ENCODE measurements around the gene OR7A5. TPM values are rescaled to one million over a fixed set of nuclear protein-coding genes. Genes with fewer than 3 reads are reported as not detected.
"Not testable (repeated sequence)": the region's sequence is repeated elsewhere in the genome, so short reads cannot be mapped to it uniquely, and the experiment has no call there.

Gene OR7A5
- polyA plus RNA-seq, 1 of the 3 experiments (the other 2 are of a cell fraction), result not detected

DNA sequence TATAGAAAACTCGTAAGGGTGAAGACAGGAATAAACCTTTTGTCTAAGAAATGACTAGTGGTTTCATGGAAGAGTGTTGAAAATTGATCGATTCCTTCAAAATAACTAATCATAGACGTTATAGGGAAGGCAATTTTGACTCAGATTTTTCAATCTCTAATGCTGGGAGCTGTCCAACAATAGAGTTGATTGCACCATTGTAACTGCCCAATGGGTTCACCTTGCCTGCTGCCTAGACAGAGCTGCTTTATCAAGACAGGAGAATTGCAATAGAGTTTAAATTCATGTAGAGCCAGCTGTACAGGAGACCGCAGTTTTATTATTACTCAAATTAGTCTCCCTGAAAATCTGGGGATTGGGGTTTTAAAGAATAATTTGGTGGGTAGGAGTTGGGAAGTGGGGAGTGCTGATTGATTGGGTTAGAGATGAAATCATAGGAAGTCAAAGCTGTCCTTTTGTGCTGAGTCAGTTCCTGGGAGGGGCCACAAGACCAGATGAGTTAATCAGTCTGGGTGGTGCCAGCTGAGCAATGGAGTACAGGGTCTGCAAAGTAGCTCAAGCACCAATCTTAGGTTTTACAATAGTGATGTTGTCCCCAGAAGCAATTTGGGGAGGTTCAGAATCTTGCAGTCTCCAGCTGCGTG lies 39.8 kb downstream of the OR7A5 start:
- H3K9me2 ChIP-seq, result 0 out of 2 replicates have a peak, but pooled peaks cover 4% of the 10 kb centered on the region
- no peaks in the 10 kb centered on the region for H3K4me1 ChIP-seq (ENCODE audit: control insufficient read depth in 1 of 2, insufficient read depth in 2 of 2, low read depth in 1 of 2, low read length in 1 of 2)
- WGBS (ENCODE audit: low lambda C conversion rate), result 5% methylated on average over 5 of the region's 5 CpGs
- H3K36me3 ChIP-seq (replicated peaks in 1 of 2; ENCODE audit: control insufficient read depth in 1 of 2, insufficient read depth in 2 of 2, low read length in 1 of 2), result no peaks in the 10 kb centered on the region
- H3K9ac ChIP-seq, result no peak overlapping the region
- no peak overlapping the region for H3K4me3 ChIP-seq (ENCODE audit: low read depth in 2 of 2, low read length in 1 of 2)
- ChIA-PET CTCF (interaction anchor here (1.8 kb wide), 1 partner anchor 9 kb away, joined by 7 read pairs; no protein-coding TSS in a partner anchor), POLR2A (no interaction called here)
- H3K79me2 ChIP-seq (ENCODE audit: insufficient read depth), result no peaks in the 10 kb centered on the region
- DNase-seq, result no peak
- no peaks in the 10 kb centered on the region for H3F3A ChIP-seq (replicated peaks; ENCODE audit: insufficient read depth)
- H3K9me3 ChIP-seq, result no peaks in the 10 kb centered on the region
- no peak overlapping the region for H3K4me2 ChIP-seq
- no peaks in the 10 kb centered on the region for H4K20me1 ChIP-seq (ENCODE audit: insufficient read depth)
- TF ChIP-seq REST (IDR thresholded peaks at IDR 0.05; ENCODE audit: low read depth, low read length), result peak; percentile 42; the same call in 1 of the 2 replicates
- no peak for TF ChIP-seq MAX (IDR thresholded peaks at IDR 0.05; ENCODE audit: low read depth)
- no peak overlapping the region for H2AFZ ChIP-seq (ENCODE audit: low read depth)
- H3K27ac ChIP-seq (ENCODE audit: low read depth in 2 of 2, low read length in 1 of 2), result no peak overlapping the region
- H3K27me3 ChIP-seq (ENCODE audit: insufficient read depth), result peaks cover 24% of the 10 kb centered on the region; the same call in 1 of the 2 replicates

GRCh38 chr19:14792250-14792649 lies 42.7 kb downstream of the OR7A5 start:
- H3K4me1 ChIP-seq (ENCODE audit: control insufficient read depth in 1 of 2, insufficient read depth in 2 of 2, low read depth in 1 of 2, low read length in 1 of 2); H3K9me2 ChIP-seq; H4K20me1 ChIP-seq (ENCODE audit: insufficient read depth); H3K4me3 ChIP-seq (ENCODE audit: low read depth in 2 of 2, low read length in 1 of 2); H3K27ac ChIP-seq (ENCODE audit: low read depth in 2 of 2, low read length in 1 of 2); DNase-seq; CTCF ChIA-PET; H3K9ac ChIP-seq; H3K9me3 ChIP-seq; H3F3A ChIP-seq (replicated peaks; ENCODE audit: insufficient read depth); H3K4me2 ChIP-seq; H3K36me3 ChIP-seq (replicated peaks in 1 of 2; ENCODE audit: control insufficient read depth in 1 of 2, insufficient read depth in 2 of 2, low read length in 1 of 2); POLR2A ChIA-PET; H3K27me3 ChIP-seq (ENCODE audit: insufficient read depth); H2AFZ ChIP-seq (ENCODE audit: low read depth); H3K79me2 ChIP-seq (ENCODE audit: insufficient read depth): not testable (repeated sequence)
- WGBS (ENCODE audit: low lambda C conversion rate), result 20% methylated on average over 6 of the region's 6 CpGs

DNA sequence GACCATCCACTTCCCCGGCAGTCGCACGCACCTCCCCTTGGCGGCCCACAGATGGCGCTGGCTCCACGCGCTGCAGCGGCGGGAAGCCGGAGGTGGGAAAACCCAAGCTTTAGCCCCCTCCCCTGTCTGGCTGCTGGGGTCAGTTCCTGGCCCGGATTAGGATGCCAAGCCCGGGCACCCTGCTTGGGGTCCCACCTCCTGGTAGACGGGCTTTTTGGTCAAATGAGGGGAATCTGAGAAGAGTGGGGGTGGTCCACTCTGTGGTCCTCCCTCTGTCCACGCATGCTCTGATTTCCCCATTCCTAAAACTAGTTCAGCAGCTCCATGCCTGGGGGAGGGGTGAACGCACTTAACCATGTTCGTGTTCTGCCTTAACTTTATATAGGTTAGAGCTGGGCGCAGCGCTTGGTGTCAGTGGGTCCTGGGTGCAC lies 48.5 kb downstream of the OR7A5 start:
- Histone ChIP-seq H3K9me3 (no peaks in the 10 kb centered on the region), H2AFZ (ENCODE audit: low read depth) (no peak overlapping the region)
- POLR2A ChIA-PET, result no interaction called here

DNA sequence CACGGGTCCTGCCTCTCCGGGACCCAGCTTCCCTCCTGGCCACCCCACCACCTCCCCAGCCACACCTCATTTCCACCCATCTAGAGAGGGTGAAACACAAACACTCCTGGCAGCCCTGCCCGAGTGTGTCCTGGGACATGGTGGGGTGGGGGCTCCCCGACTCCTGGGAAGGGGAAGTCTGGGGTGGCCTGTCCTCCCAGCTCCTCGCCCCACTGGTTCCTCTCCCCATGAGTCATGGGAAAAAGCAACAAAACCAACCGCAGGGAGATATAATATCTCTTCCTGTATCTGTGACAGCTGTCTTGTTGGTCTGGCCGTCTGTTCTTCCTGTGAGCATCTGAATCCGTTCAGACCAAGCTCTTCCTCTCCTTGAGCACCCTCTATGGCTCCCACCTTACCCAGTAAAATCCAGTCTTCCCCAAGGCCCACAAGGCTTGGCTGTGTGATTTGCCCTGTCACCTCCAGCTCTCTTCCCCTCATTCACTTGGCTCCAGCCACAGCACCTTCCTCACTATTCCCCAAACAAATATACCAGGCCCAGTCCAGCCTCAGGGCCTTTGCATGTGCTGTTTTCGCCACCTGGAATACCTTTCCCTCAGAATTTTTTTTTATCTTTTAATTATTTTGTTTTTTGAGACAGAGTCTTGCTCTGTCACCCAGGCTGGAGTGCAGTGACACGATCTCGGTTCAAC lies 49.7 kb downstream of the OR7A5 start:
- H3K27me3 ChIP-seq (ENCODE audit: insufficient read depth); POLR2A ChIA-PET; H3K9ac ChIP-seq; H4K20me1 ChIP-seq (ENCODE audit: insufficient read depth); H3F3A ChIP-seq (replicated peaks; ENCODE audit: insufficient read depth); H3K36me3 ChIP-seq (replicated peaks in 1 of 2; ENCODE audit: control insufficient read depth in 1 of 2, insufficient read depth in 2 of 2, low read length in 1 of 2); H3K4me1 ChIP-seq (ENCODE audit: control insufficient read depth in 1 of 2, insufficient read depth in 2 of 2, low read depth in 1 of 2, low read length in 1 of 2); H3K4me2 ChIP-seq; H3K27ac ChIP-seq (ENCODE audit: low read depth in 2 of 2, low read length in 1 of 2); H3K9me2 ChIP-seq; H3K9me3 ChIP-seq; H3K4me3 ChIP-seq (ENCODE audit: low read depth in 2 of 2, low read length in 1 of 2); DNase-seq; H2AFZ ChIP-seq (ENCODE audit: low read depth); H3K79me2 ChIP-seq (ENCODE audit: insufficient read depth): not testable (repeated sequence)
- WGBS (ENCODE audit: low lambda C conversion rate), result 32% methylated on average over 7 of the region's 11 CpGs
- CTCF ChIA-PET, result interaction anchor here (0.6 to 1.3 kb wide), 4 partner anchors 10 to 187 kb away, joined by 4 to 7 read pairs (median 4); no protein-coding TSS in a partner anchor

More for the DNA sequence above, 48.5 kb downstream of the OR7A5 start:
- Histone ChIP-seq H3K79me2 (ENCODE audit: insufficient read depth) (no peaks in the 10 kb centered on the region), H3K27ac (ENCODE audit: low read depth in 2 of 2, low read length in 1 of 2) (no peak overlapping the region), H3K36me3 (replicated peaks in 1 of 2; ENCODE audit: control insufficient read depth in 1 of 2, insufficient read depth in 2 of 2, low read length in 1 of 2) (no peaks in the 10 kb centered on the region), H3K9me2 (no peaks in the 10 kb centered on the region), H3K27me3 (ENCODE audit: insufficient read depth) (peaks cover 2% of the 10 kb centered on the region; the same call in 1 of the 2 replicates), H3K4me3 (ENCODE audit: low read depth in 2 of 2, low read length in 1 of 2) (peak overlapping the region in 1 of 2 experiments; percentile 54; a peak in 1 of 4 replicates), H3F3A (replicated peaks; ENCODE audit: insufficient read depth) (no peaks in the 10 kb centered on the region), H4K20me1 (ENCODE audit: insufficient read depth) (no peaks in the 10 kb centered on the region), H3K4me2 (no peak overlapping the region), H3K4me1 (ENCODE audit: control insufficient read depth in 1 of 2, insufficient read depth in 2 of 2, low read depth in 1 of 2, low read length in 1 of 2) (no peaks in the 10 kb centered on the region), H3K9ac (no peak overlapping the region)
- TF ChIP-seq RAD21 (IDR thresholded peaks at IDR 0.05; ENCODE audit: low read length) (peak; percentile 50), ELF1 (IDR thresholded peaks at IDR 0.05) (no peak)
- TF ChIP-seq, protein P1, sequence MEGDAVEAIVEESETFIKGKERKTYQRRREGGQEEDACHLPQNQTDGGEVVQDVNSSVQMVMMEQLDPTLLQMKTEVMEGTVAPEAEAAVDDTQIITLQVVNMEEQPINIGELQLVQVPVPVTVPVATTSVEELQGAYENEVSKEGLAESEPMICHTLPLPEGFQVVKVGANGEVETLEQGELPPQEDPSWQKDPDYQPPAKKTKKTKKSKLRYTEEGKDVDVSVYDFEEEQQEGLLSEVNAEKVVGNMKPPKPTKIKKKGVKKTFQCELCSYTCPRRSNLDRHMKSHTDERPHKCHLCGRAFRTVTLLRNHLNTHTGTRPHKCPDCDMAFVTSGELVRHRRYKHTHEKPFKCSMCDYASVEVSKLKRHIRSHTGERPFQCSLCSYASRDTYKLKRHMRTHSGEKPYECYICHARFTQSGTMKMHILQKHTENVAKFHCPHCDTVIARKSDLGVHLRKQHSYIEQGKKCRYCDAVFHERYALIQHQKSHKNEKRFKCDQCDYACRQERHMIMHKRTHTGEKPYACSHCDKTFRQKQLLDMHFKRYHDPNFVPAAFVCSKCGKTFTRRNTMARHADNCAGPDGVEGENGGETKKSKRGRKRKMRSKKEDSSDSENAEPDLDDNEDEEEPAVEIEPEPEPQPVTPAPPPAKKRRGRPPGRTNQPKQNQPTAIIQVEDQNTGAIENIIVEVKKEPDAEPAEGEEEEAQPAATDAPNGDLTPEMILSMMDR (IDR thresholded peaks at IDR 0.05), result peak; percentile 61
- peak; percentile 65 for DNase-seq
- 30% methylated on average over 9 of the region's 18 CpGs for WGBS (ENCODE audit: low lambda C conversion rate)
- CTCF ChIA-PET, result interaction anchor here (0.8 to 1.3 kb wide), 10 partner anchors 9 to 101 kb away, joined by 3 to 7 read pairs (median 4); no protein-coding TSS in a partner anchor
